Measurements from ENCODE around the gene PIP4K2A.
"Not testable (repeated sequence)": the region's sequence is repeated elsewhere in the genome, so short reads cannot be mapped to it uniquely, and the experiment has no call there.

DNA sequence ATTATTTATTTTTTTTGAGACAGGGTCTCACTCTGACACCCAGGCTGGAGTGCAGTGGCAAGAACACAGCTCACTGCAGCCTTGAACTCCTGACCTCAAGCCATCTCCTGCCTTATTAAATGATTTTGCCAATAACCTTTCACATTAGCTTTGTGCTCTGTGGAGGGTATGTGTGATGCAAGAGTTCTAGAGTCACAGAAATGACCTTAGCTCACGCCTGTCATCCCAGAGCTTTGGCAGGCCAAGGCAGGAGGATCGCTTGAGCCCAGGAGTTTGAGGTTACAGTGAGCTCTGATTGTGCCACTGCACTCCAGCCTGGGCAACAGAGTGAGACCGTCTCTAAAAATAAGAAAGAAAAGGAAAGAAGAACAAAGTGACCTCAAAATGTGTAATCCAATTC is 4.3 kb upstream of the PIP4K2A start:
- TF ChIP-seq POLR2A, CTCF (IDR thresholded peaks at IDR 0.05): not testable (repeated sequence)
